ENCODE data around the gene SACS.

The SACS gene

GRCh38 chr13:23433171-23434153, at the start of gene SACS:
SACS (minus strand) TSS chr13:23433702; CDS start chr13:23411239, 22,463 bp downstream.
- peak in 1 of 2 experiments; percentile 10 for DNase-seq (ENCODE audit: low read depth in 2 of 2)

- DNase-seq (ENCODE audit: low read depth in 2 of 2): no peak
Measured at GRCh38 chr13:23480324-23480723, 46.8 kb upstream of the SACS start.

- DNase-seq (ENCODE audit: low read depth in 2 of 2): no peak
Measured at GRCh38 chr13:23477101-23477500, 43.6 kb upstream of the SACS start.

- no peak for DNase-seq (ENCODE audit: low read depth in 2 of 2)
Measured at GRCh38 chr13:23473221-23473620, 39.7 kb upstream of the SACS start.

GRCh38 chr13:23472189-23472588, 38.7 kb upstream of the SACS start:
- no peak for DNase-seq (ENCODE audit: low read depth in 2 of 2)

- no peak for DNase-seq (ENCODE audit: low read depth in 2 of 2)
Measured at GRCh38 chr13:23470790-23471614, 37.5 kb upstream of the SACS start.

GRCh38 chr13:23469951-23470421, 36.5 kb upstream of the SACS start:
- DNase-seq (ENCODE audit: low read depth in 2 of 2): peak; percentile 92 to 93

- no peak for DNase-seq (ENCODE audit: low read depth in 2 of 2)
Measured at GRCh38 chr13:23468811-23469210, 35.3 kb upstream of the SACS start.

- no peak for DNase-seq (ENCODE audit: low read depth in 2 of 2)
Measured at GRCh38 chr13:23467932-23468278, 34.4 kb upstream of the SACS start.

GRCh38 chr13:23467048-23467931, 33.8 kb upstream of the SACS start:
- no peak for DNase-seq (ENCODE audit: low read depth in 2 of 2)

- peak; percentile 65 to 72 for DNase-seq (ENCODE audit: low read depth in 2 of 2)
Measured at GRCh38 chr13:23466144-23467002, 32.9 kb upstream of the SACS start.

- no peak for DNase-seq (ENCODE audit: low read depth in 2 of 2)
Measured at GRCh38 chr13:23463661-23464060, 30.2 kb upstream of the SACS start.

GRCh38 chr13:23462815-23463559, 29.5 kb upstream of the SACS start:
- no peak for DNase-seq (ENCODE audit: low read depth in 2 of 2)

GRCh38 chr13:23461544-23461943, 28.0 kb upstream of the SACS start:
- DNase-seq (ENCODE audit: low read depth in 2 of 2): no peak

GRCh38 chr13:23460921-23461320, 27.4 kb upstream of the SACS start:
- DNase-seq (ENCODE audit: low read depth in 2 of 2): no peak

GRCh38 chr13:23460309-23460708, 26.8 kb upstream of the SACS start:
- DNase-seq (ENCODE audit: low read depth in 2 of 2): no peak

GRCh38 chr13:23458989-23459388, 25.5 kb upstream of the SACS start:
- DNase-seq (ENCODE audit: low read depth in 2 of 2): no peak

GRCh38 chr13:23456437-23457210, 23.1 kb upstream of the SACS start:
- DNase-seq (ENCODE audit: low read depth in 2 of 2): no peak

Measured in fibroblast of skin of left quadriceps (primary cell).